ENCODE data around the gene SUPT3H. TPM values are rescaled to one million over a fixed set of nuclear protein-coding genes. Genes with fewer than 3 reads are reported as not detected.

SUPT3H gene
- total and polyA plus RNA-seq, 4 experiments from 2014 or later: 11.8 to 13.6 (median 12.6) TPM

DNA sequence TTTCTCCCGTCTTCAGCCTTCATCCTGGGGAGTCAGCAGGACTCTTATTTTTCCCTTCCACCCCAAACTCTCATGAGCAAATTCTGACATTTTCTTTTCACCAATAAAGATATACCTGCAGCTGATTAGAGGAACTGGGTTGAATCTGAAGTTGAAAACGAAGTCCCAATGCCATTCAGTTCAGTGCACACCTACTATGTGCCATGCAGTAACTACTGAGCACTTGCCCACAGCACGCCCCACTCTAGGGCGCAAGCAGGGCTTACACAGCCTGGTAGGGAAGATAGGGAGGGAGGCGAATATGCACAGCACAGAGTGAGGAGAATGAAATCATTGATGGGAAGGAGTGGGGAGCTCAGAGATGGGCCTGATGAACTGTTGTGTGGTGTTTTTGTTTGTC is 588.7 kb downstream of the SUPT3H start:
- POLR2A ChIA-PET (ENCODE audit: partially characterized antibody): no interaction called here
- no peaks in the 10 kb centered on the region for H3K36me3 Mint-ChIP-seq

DNA sequence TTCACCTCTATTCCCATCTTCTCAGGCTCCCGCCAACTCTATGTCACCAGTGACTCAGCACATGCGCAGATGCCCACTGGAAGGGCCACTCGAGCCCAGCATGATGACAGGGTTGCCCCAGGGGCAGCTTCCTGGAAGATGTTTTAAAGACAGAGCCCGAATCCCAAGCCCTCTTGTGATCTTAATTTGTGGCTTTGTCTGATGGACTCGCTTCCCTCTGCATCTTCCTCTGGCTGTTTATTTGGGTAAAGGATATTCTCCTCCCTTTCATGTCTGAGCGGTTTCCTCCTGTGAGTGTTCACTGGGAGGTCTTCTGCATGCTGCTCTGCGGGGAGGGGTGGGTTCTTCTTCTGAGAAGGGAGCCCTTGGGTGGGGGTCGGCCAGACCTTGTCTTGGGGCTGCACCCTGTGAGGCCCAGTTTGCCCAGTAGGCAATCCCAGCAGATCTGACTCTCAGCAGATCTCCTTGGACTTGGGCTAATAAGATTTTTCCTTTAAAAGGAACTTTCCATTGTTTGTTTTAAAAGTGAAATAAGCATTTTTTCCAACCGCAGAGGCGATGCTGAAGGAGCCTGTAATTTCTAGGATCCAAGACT is 589.2 kb downstream of the SUPT3H start:
- Histone ChIP-seq H3K4me1 (ENCODE audit: insufficient read depth, low read length) (peaks cover 15% of the 10 kb centered on the region), H3K36me3 (ENCODE audit: insufficient read depth, low read length) (no peaks in the 10 kb centered on the region), H3K4me3 (ENCODE audit: low read length in 2 of 2) (no peak overlapping the region), H3K27ac (ENCODE audit: low read depth, low read length) (no peak overlapping the region), H3K27me3 (ENCODE audit: insufficient read depth, low read length) (no peaks in the 10 kb centered on the region), H3K9me3 (ENCODE audit: control insufficient read depth in 1 of 2, low read length in 2 of 2) (no peaks in the 10 kb centered on the region)
- Mint-ChIP-seq H3K36me3 (peaks cover 0 to 5% of the 10 kb centered on the region in 2 donors), H3K4me1 (peaks cover 8 to 19% (median 15%) of the 10 kb centered on the region in 4 donors), H3K9me3 (peaks cover 0 to 24% (median 10%) of the 10 kb centered on the region in 8 donors), H3K27me3 (peaks cover 3 to 7% of the 10 kb centered on the region in 2 donors), H3K4me3 (peak overlapping the region in 1 of 8 donors; percentile 18), H3K27ac (no peak overlapping the region)
- intact Hi-C loops (cut with micrococcal nuclease): no loop called here
- CTCF ChIA-PET (ENCODE audit: partially characterized antibody): no interaction called here
- no peak for DNase-seq
- POLR2A ChIA-PET (ENCODE audit: partially characterized antibody): no interaction called here

More for the DNA sequence above, 588.7 kb downstream of the SUPT3H start:
- Histone ChIP-seq H3K4me1 (ENCODE audit: insufficient read depth, low read length) (peaks cover 15% of the 10 kb centered on the region), H3K27ac (ENCODE audit: low read depth, low read length) (no peak overlapping the region), H3K27me3 (ENCODE audit: insufficient read depth, low read length) (no peaks in the 10 kb centered on the region), H3K36me3 (ENCODE audit: insufficient read depth, low read length) (no peaks in the 10 kb centered on the region), H3K9me3 (ENCODE audit: control insufficient read depth in 1 of 2, low read length in 2 of 2) (no peaks in the 10 kb centered on the region), H3K4me3 (ENCODE audit: low read length in 2 of 2) (no peak overlapping the region)
- H3K4me3 Mint-ChIP-seq: no peak overlapping the region
- peaks cover 0 to 19% (median 8%) of the 10 kb centered on the region in 8 donors for H3K9me3 Mint-ChIP-seq
- H3K4me1 Mint-ChIP-seq: peaks cover 8 to 19% (median 15%) of the 10 kb centered on the region in 4 donors
- CTCF ChIA-PET (ENCODE audit: partially characterized antibody): no interaction called here
- intact Hi-C loops (cut with micrococcal nuclease): no loop called here
- no peak for DNase-seq
- H3K27me3 Mint-ChIP-seq: peaks cover 3 to 7% of the 10 kb centered on the region in 2 donors
- H3K27ac Mint-ChIP-seq: peak overlapping the region in 4 of 7 donors; percentile 31 to 80 (median 46)

DNA sequence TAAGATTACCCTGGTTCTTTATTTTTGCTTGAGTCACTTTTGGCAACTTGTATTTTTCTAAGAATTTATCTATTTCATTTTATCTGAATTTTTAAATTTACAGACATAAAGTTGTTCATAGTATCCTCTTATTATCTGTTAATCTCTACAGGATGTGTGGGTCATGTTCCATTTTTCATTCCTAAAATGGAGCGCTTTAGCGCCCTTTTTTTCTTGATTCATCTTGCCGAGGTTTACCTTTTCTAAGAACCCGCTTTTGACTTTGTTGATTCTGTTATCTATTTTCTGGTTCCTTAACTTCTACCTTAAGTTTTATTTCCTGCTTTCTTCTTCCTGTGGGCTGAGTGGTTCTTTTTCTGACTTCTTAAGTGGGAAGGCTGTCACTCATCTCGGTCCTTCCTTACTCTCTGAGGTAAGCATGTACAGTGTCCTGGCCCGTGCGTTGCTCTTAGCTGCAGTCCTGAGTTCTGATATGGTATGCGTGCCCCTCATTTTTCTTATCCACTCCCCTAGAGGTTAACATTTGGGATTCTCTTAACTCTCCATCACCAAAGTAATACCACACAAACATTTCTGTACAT is 590.4 kb downstream of the SUPT3H start:
- intact Hi-C loops (cut with micrococcal nuclease): no loop called here
- H3K9me3 ChIP-seq (ENCODE audit: control insufficient read depth in 1 of 2, low read length in 2 of 2): no peaks in the 10 kb centered on the region
- no peak overlapping the region for H3K4me3 ChIP-seq (ENCODE audit: low read length in 2 of 2)
- Mint-ChIP-seq H3K4me3 (peak overlapping the region; percentile 27 to 75 (median 63)), H3K36me3 (peaks cover 0 to 7% of the 10 kb centered on the region in 2 donors), H3K9me3 (peaks cover 0 to 22% (median 10%) of the 10 kb centered on the region in 8 donors), H3K27ac (peak overlapping the region in 6 of 7 donors; percentile 12 to 79 (median 53)), H3K27me3 (peaks cover 3 to 5% of the 10 kb centered on the region in 2 donors), H3K4me1 (peaks cover 8 to 17% (median 15%) of the 10 kb centered on the region in 4 donors)
- H3K36me3 ChIP-seq (ENCODE audit: insufficient read depth, low read length): no peaks in the 10 kb centered on the region
- H3K27me3 ChIP-seq (ENCODE audit: insufficient read depth, low read length): no peaks in the 10 kb centered on the region
- peaks cover 15% of the 10 kb centered on the region for H3K4me1 ChIP-seq (ENCODE audit: insufficient read depth, low read length)
- ChIA-PET POLR2A (ENCODE audit: partially characterized antibody) (no interaction called here), CTCF (ENCODE audit: partially characterized antibody) (no interaction called here)
- peak in 4 of 5 donors; percentile 16 to 25 (median 22) for DNase-seq
- no peak overlapping the region for H3K27ac ChIP-seq (ENCODE audit: low read depth, low read length)

DNA sequence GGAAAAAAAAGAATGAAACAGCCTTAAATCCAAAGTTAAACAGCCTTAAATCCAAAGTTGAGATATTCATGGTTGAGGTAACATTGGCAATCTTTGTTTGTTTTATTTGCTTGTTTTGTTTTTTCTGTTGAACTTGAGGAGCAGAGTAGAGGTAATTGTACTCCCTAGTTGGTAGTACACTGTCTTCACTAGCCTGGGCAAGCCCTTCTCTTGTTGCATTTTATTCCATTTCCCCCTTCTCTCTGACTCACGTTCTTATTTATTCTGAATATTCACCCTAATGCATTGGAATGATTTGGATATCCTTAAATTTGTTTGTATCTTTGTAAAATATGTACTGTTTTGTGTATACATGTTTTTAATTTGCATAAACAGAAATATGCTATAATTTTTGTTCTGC is 592.6 kb downstream of the SUPT3H start:
- Mint-ChIP-seq H3K27ac (no peak overlapping the region), H3K36me3 (peaks cover 0 to 7% of the 10 kb centered on the region in 2 donors), H3K9me3 (peaks cover 0 to 22% (median 9%) of the 10 kb centered on the region in 8 donors), H3K27me3 (no peaks in the 10 kb centered on the region), H3K4me1 (peaks cover 8 to 15% (median 14%) of the 10 kb centered on the region in 4 donors), H3K4me3 (no peak overlapping the region)
- Histone ChIP-seq H3K9me3 (ENCODE audit: control insufficient read depth in 1 of 2, low read length in 2 of 2) (no peaks in the 10 kb centered on the region), H3K27ac (ENCODE audit: low read depth, low read length) (no peak overlapping the region), H3K27me3 (ENCODE audit: insufficient read depth, low read length) (no peaks in the 10 kb centered on the region), H3K36me3 (ENCODE audit: insufficient read depth, low read length) (no peaks in the 10 kb centered on the region), H3K4me3 (ENCODE audit: low read length in 2 of 2) (no peak overlapping the region), H3K4me1 (ENCODE audit: insufficient read depth, low read length) (peaks cover 15% of the 10 kb centered on the region)
- POLR2A ChIA-PET (ENCODE audit: partially characterized antibody): no interaction called here
- no peak for DNase-seq
- CTCF ChIA-PET (ENCODE audit: partially characterized antibody): no interaction called here
- intact Hi-C loops (cut with micrococcal nuclease): no loop called here

DNA sequence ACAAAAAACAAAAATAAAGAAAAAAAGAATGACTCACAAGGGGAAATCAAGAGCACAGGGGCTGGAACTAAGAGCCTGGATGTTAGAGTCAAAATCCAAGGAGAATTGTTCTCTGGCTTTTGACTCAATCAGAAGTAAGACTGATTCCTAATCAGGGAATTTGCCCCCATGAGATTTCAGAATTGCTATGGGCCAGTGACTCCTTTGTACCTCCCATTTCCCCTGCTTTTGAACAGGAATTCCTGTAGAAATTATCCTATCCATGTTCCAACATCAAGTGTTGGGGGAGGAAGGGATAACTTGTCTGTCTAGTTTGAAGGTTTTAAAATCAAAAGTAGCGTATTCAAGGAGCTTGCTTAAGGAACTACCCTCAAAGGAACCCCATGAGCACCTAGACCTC is 593.5 kb downstream of the SUPT3H start:
- intact Hi-C loops (cut with micrococcal nuclease): no loop called here
- H3K9me3 ChIP-seq (ENCODE audit: control insufficient read depth in 1 of 2, low read length in 2 of 2): no peaks in the 10 kb centered on the region
- no peak overlapping the region for H3K4me3 ChIP-seq (ENCODE audit: low read length in 2 of 2)
- ChIA-PET POLR2A (ENCODE audit: partially characterized antibody) (no interaction called here), CTCF (ENCODE audit: partially characterized antibody) (no interaction called here)
- no peaks in the 10 kb centered on the region for H3K36me3 ChIP-seq (ENCODE audit: insufficient read depth, low read length)
- Mint-ChIP-seq H3K9me3 (peaks cover 0 to 22% (median 9%) of the 10 kb centered on the region in 8 donors), H3K4me1 (peaks cover 8 to 15% (median 13%) of the 10 kb centered on the region in 4 donors), H3K27me3 (no peaks in the 10 kb centered on the region), H3K36me3 (peaks cover 0 to 7% of the 10 kb centered on the region in 2 donors), H3K4me3 (no peak overlapping the region), H3K27ac (no peak overlapping the region)
- peaks cover 15% of the 10 kb centered on the region for H3K4me1 ChIP-seq (ENCODE audit: insufficient read depth, low read length)
- H3K27me3 ChIP-seq (ENCODE audit: insufficient read depth, low read length): no peaks in the 10 kb centered on the region
- no peak for DNase-seq
- no peak overlapping the region for H3K27ac ChIP-seq (ENCODE audit: low read depth, low read length)

DNA sequence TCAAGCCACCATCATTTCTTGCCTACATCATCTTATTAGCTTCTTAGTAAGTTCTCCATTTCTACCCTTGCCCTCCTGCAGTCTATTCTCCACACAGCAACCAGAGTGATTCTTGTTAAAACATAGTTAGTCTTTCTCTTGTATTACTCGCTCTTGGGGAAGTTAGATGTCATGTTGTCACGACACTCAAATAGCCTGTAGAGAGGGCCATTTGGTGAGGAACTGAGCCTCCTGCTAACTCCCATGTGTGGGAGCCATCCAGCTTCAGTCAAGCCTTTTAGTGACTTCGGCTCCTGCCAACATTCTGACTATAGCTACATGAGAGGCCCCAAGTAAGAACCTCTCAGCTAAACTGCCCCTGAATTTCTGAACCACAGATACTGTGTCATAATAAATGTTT is 594.8 kb downstream of the SUPT3H start:
- H3K4me3 Mint-ChIP-seq: no peak overlapping the region
- peaks cover 6 to 8% (median 7%) of the 10 kb centered on the region in 4 donors for H3K4me1 Mint-ChIP-seq
- peaks cover 0 to 22% (median 9%) of the 10 kb centered on the region in 8 donors for H3K9me3 Mint-ChIP-seq
- no peak overlapping the region for H3K27ac Mint-ChIP-seq
- Histone ChIP-seq H3K27me3 (ENCODE audit: insufficient read depth, low read length) (no peaks in the 10 kb centered on the region), H3K4me3 (ENCODE audit: low read length in 2 of 2) (no peak overlapping the region), H3K27ac (ENCODE audit: low read depth, low read length) (no peak overlapping the region), H3K9me3 (ENCODE audit: control insufficient read depth in 1 of 2, low read length in 2 of 2) (no peaks in the 10 kb centered on the region), H3K36me3 (ENCODE audit: insufficient read depth, low read length) (no peaks in the 10 kb centered on the region), H3K4me1 (ENCODE audit: insufficient read depth, low read length) (peaks cover 10% of the 10 kb centered on the region)
- POLR2A ChIA-PET (ENCODE audit: partially characterized antibody): no interaction called here
- no peak for DNase-seq
- peaks cover 0 to 7% of the 10 kb centered on the region in 2 donors for H3K36me3 Mint-ChIP-seq
- CTCF ChIA-PET (ENCODE audit: partially characterized antibody): no interaction called here
- H3K27me3 Mint-ChIP-seq: no peaks in the 10 kb centered on the region
- intact Hi-C loops (cut with micrococcal nuclease): no loop called here

DNA sequence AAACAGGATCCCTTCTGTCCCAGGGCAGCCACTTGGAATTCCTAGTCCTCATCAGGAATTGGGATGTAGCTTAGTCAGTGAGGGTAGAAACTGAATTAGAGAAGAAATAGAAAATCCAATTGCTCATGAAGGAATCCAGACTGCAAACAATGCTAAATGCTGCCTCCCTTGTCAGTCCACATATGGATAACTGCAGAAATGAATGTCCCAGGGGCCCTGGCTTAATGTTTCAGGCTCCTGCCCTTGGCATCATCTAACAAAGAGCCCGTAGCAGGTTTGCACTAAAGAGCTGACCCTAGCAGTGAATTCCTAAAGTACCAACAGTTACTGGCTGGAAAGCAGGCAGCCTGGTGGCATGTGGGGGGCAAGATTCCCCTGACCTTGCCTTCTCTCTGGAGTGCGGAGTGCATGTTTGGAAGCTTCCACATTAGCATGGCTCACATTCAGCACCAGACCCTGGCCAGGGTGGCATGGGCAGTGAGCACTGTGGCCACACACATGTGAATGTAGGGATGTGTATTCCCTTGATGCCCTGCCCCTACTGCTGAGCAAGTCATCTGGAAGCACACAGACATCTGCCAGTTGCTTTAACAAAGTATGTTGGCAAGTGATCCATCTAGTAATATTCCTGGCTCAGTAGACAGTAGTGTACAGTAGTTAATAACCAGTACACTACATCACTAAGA is 595.7 kb downstream of the SUPT3H start:
- H3K36me3 ChIP-seq (ENCODE audit: insufficient read depth, low read length): no peaks in the 10 kb centered on the region
- peaks cover 0 to 7% of the 10 kb centered on the region in 2 donors for H3K36me3 Mint-ChIP-seq
- intact Hi-C loops (cut with micrococcal nuclease): no loop called here
- H3K4me1 Mint-ChIP-seq: no peaks in the 10 kb centered on the region
- no peaks in the 10 kb centered on the region for H3K27me3 Mint-ChIP-seq
- no peak overlapping the region for H3K27ac ChIP-seq (ENCODE audit: low read depth, low read length)
- H3K4me3 Mint-ChIP-seq: no peak overlapping the region
- H3K4me3 ChIP-seq (ENCODE audit: low read length in 2 of 2): no peak overlapping the region
- POLR2A ChIA-PET (ENCODE audit: partially characterized antibody): no interaction called here
- H3K9me3 Mint-ChIP-seq: peaks cover 0 to 22% (median 9%) of the 10 kb centered on the region in 8 donors
- H3K27me3 ChIP-seq (ENCODE audit: insufficient read depth, low read length): no peaks in the 10 kb centered on the region
- CTCF ChIA-PET (ENCODE audit: partially characterized antibody): no interaction called here
- H3K9me3 ChIP-seq (ENCODE audit: control insufficient read depth in 1 of 2, low read length in 2 of 2): no peaks in the 10 kb centered on the region
- no peak overlapping the region for H3K27ac Mint-ChIP-seq
- H3K4me1 ChIP-seq (ENCODE audit: insufficient read depth, low read length): peaks cover 2% of the 10 kb centered on the region
- DNase-seq: no peak
